HEK293 (cell line): Measurements from ENCODE around the gene ALDH16A1.
A peak's percentile ranks its signal among the peaks of the same experiment; 100 is the strongest.

Experiments
- BCL6B ChIP-seq: fragments of 450-650 bp; formaldehyde crosslinking; IDR thresholded peaks from 2 replicates; pipeline ENCODE4 v1.5.1; 2017; ENCODE audit warnings: missing biosample characterization, missing genetic modification characterization
- GLI2 ChIP-seq: fragments of 450-650 bp; formaldehyde crosslinking; IDR thresholded peaks from 2 replicates; pipeline ENCODE4; 2017; ENCODE audit warnings: missing biosample characterization, missing genetic modification characterization, low read depth, borderline replicate concordance
- HOXC10 ChIP-seq: sonication (generic); formaldehyde crosslinking; IDR thresholded peaks from 2 replicates; pipeline ENCODE4 v1.8.1; 2023; ENCODE audit warnings: mild to moderate bottlenecking, missing genetic modification reagents
- KLF16 ChIP-seq: fragments of 450-650 bp; formaldehyde crosslinking; IDR thresholded peaks from 2 replicates; pipeline ENCODE4 v1.5.1; 2017; ENCODE audit warnings: missing biosample characterization, missing genetic modification characterization
- PRDM10 ChIP-seq: fragments of 450-650 bp; formaldehyde crosslinking; IDR thresholded peaks from 2 replicates; pipeline ENCODE4 v1.5.1; 2016; ENCODE audit warnings: missing biosample characterization, missing genetic modification characterization
- SALL2 ChIP-seq: fragments of 450-650 bp; formaldehyde crosslinking; IDR thresholded peaks from 2 replicates; pipeline ENCODE4 v1.5.0; 2017; ENCODE audit warnings: missing biosample characterization, mild to moderate bottlenecking, missing genetic modification characterization, borderline replicate concordance
- ZBTB10 ChIP-seq: fragments of 450-650 bp; formaldehyde crosslinking; IDR thresholded peaks from 2 replicates; pipeline ENCODE4 v1.5.1; 2016; ENCODE audit warnings: missing biosample characterization, missing genetic modification characterization
- ZBTB11 ChIP-seq: fragments of 450-650 bp; formaldehyde crosslinking; conservative IDR thresholded peaks from 2 replicates; pipeline ENCODE4 v1.5.1; 2016; ENCODE audit warnings: low read depth, missing biosample characterization, missing genetic modification characterization
- ZNF10 ChIP-seq: fragments of 450-650 bp; formaldehyde crosslinking; IDR thresholded peaks from 2 replicates; pipeline ENCODE4 v1.5.1; 2017; ENCODE audit warnings: missing biosample characterization, missing genetic modification characterization
- ZNF140 ChIP-seq: fragments of 450-650 bp; formaldehyde crosslinking; IDR thresholded peaks from 2 replicates; pipeline ENCODE4 v1.5.1; 2016; ENCODE audit warnings: missing biosample characterization, missing genetic modification characterization
- ZNF2 ChIP-seq: fragments of 450-650 bp; formaldehyde crosslinking; IDR thresholded peaks from 2 replicates; pipeline ENCODE4 v1.5.1; 2016; ENCODE audit warnings: missing biosample characterization, missing genetic modification characterization
- ZNF24 ChIP-seq: fragments of 450-650 bp; formaldehyde crosslinking; IDR thresholded peaks from 2 replicates; pipeline ENCODE4 v1.5.1; 2016; ENCODE audit warnings: missing biosample characterization, missing genetic modification characterization
- ZNF248 ChIP-seq: fragments of 450-650 bp; formaldehyde crosslinking; IDR thresholded peaks from 2 replicates; pipeline ENCODE4 v1.5.1; 2017; ENCODE audit warnings: missing biosample characterization, missing genetic modification characterization
- ZNF302 ChIP-seq: fragments of 450-650 bp; formaldehyde crosslinking; IDR thresholded peaks from 2 replicates; pipeline ENCODE4 v1.5.1; 2016; ENCODE audit warnings: missing biosample characterization, missing genetic modification characterization, low read depth
- ZNF423 ChIP-seq: fragments of 450-650 bp; formaldehyde crosslinking; IDR thresholded peaks from 2 replicates; pipeline ENCODE4 v1.5.1; 2016; ENCODE audit warnings: missing biosample characterization, missing genetic modification characterization
- ZNF501 ChIP-seq: fragments of 450-650 bp; formaldehyde crosslinking; IDR thresholded peaks from 2 replicates; pipeline ENCODE4 v1.5.1; 2016; ENCODE audit warnings: missing biosample characterization, missing genetic modification characterization
- ZNF518A ChIP-seq: fragments of 450-650 bp; formaldehyde crosslinking; conservative IDR thresholded peaks from 2 replicates; pipeline ENCODE4 v1.5.1; 2016; ENCODE audit warnings: low read depth, missing biosample characterization, missing genetic modification characterization
- ZNF558 ChIP-seq: fragments of 450-650 bp; formaldehyde crosslinking; IDR thresholded peaks from 2 replicates; pipeline ENCODE4 v1.5.1; 2016; ENCODE audit warnings: missing biosample characterization, missing genetic modification characterization
- ZNF561 ChIP-seq: fragments of 450-650 bp; IDR thresholded peaks from 2 replicates; pipeline ENCODE4 v1.5.1; 2018; ENCODE audit warnings: missing biosample characterization, missing genetic modification characterization, borderline replicate concordance
- ZNF610 ChIP-seq: fragments of 450-650 bp; formaldehyde crosslinking; IDR thresholded peaks from 2 replicates; pipeline ENCODE4 v1.5.1; 2016; ENCODE audit warnings: missing biosample characterization, missing genetic modification characterization, borderline replicate concordance
- ZNF629 ChIP-seq: fragments of 450-650 bp; formaldehyde crosslinking; IDR thresholded peaks from 2 replicates; pipeline ENCODE4 v1.5.1; 2017; ENCODE audit warnings: missing biosample characterization, missing genetic modification characterization
- ZNF776 ChIP-seq: fragments of 450-650 bp; formaldehyde crosslinking; IDR thresholded peaks from 2 replicates; pipeline ENCODE4 v1.5.0; 2017; ENCODE audit warnings: missing biosample characterization, missing genetic modification characterization, borderline replicate concordance
- ZSCAN16 ChIP-seq: fragments of 450-650 bp; formaldehyde crosslinking; IDR thresholded peaks from 2 replicates; pipeline ENCODE4 v1.5.1; 2016; ENCODE audit warnings: missing biosample characterization, missing genetic modification characterization

The ALDH16A1 gene

GRCh38 chr19:49451430-49452181 is 1.4 kb upstream of the ALDH16A1 start, which contains the start of gene PIH1D1 (continued):
- TF ChIP-seq ZNF518A (tag by site-specific recombination) = peak; percentile 54
- TF ChIP-seq ZNF10 (tag by site-specific recombination) = no peak
- TF ChIP-seq PRDM10 = 0 out of 2 replicates have a peak, but pooled peaks have one; percentile 15
- TF ChIP-seq ZNF501 = 0 out of 2 replicates have a peak, but pooled peaks have one; percentile 69
- peak; percentile 98 for TF ChIP-seq HOXC10 (CRISPR knock-in tag)
- peak; percentile 72; the same call in 1 of the 2 replicates for TF ChIP-seq ZNF2 (tag by site-specific recombination)
- no peak for TF ChIP-seq SALL2
- peak; percentile 42 for TF ChIP-seq ZNF561 (tag by site-specific recombination)
- TF ChIP-seq ZNF248 = no peak
- TF ChIP-seq ZBTB10 (tag by site-specific recombination) = peak; percentile 63; the same call in 1 of the 2 replicates
- no peak; the same call in 1 of the 2 replicates for TF ChIP-seq ZNF610 (tag by site-specific recombination)
- no peak for TF ChIP-seq ZNF302 (tag by site-specific recombination)
- 0 out of 2 replicates have a peak, but pooled peaks have one; percentile 29 for TF ChIP-seq ZNF558 (tag by site-specific recombination)
- TF ChIP-seq ZNF140 (tag by site-specific recombination) = no peak
- TF ChIP-seq ZBTB11 = peak; percentile 98
- no peak for TF ChIP-seq ZNF423 (tag by site-specific recombination)
- TF ChIP-seq ZNF776 (tag by site-specific recombination) = no peak
- no peak for TF ChIP-seq GLI2 (tag by site-specific recombination)
- peak; percentile 65 for TF ChIP-seq KLF16 (tag by site-specific recombination)
- TF ChIP-seq BCL6B = no peak
- 0 out of 2 replicates have a peak, but pooled peaks have one; percentile 13 for TF ChIP-seq ZSCAN16
- TF ChIP-seq ZNF629 (tag by site-specific recombination) = peak; percentile 82
- peak; percentile 44 for TF ChIP-seq ZNF24 (tag by site-specific recombination)
